Measurements from ENCODE around the gene IFNB1. TPM values are rescaled to one million over a fixed set of nuclear protein-coding genes. Genes with fewer than 3 reads are reported as not detected.

IFNB1 gene
- total RNA-seq = not detected

DNA sequence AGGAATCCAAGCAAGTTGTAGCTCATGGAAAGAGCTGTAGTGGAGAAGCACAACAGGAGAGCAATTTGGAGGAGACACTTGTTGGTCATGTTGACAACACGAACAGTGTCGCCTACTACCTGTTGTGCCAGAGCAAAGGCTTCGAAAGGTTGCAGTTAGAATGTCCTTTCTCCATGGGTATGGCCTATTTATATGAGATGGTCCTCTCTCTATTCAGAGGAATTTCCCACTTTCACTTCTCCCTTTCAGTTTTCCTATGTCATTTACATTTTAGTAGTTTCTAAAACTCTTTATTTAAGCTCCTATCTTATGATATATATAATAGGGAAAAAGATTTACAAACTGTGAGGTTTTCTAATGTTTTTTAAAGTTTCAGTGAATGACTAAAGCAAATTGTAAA is at the start of gene IFNB1:
TSS of gene IFNB1 (minus strand) at position 162 of the 400 bp plus-strand sequence. CDS start at position 89, 73 bp downstream.
- no peak for DNase-seq (ENCODE audit: low spot score)

DNA sequence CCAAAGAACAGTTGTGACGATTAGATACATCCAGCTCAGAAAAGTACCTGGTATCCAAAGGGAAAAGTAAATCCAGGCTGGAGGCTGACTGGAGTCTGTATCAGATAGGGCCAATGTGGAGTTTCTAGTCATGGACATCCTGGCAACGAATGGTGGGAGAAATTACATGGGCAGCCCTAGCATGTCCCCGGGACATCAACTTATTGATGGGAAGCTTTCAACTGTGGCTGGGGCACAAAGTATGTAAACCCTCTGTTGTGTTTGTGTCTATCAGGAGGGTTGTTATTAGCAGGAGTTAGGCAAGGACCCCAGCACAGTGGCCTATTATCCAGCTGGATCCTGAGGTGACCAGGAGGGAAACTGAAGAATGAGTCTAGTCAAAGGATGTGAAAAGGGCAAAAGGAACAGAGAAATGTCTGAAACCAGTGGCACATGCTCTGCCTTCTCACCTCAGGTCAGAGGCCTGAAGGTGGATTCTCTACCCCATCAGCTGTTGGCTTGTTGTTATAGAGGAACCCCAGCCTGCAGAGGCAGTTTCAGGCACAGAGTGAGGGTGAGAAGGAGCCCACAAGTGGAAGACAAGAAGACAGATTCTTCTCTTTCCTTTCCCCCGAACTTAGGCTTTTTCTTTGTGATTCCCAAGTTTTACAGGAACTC is 44.0 kb upstream of the IFNB1 start:
- DNase-seq (ENCODE audit: low spot score) = no peak

DNA sequence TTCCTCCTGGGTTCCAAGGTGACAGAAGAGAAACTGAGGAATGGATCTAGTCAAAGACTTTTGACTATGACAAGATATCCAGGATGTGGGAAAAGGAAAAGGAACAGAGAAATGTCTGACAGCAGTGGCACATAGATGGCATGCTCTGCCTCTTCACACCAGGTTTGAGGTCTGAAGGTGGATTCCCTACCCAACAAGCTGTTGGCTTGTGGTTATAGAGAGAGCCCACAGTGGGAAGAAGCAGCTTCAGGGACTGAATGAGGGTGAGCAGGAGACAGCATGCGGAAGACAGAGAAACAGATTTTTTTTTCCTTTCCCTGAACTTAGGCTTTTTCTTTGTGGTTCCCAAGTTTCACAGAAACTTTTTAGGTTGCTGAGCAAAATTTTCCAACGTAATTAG is 43.3 kb upstream of the IFNB1 start:
- no peak for DNase-seq (ENCODE audit: low spot score)

DNA sequence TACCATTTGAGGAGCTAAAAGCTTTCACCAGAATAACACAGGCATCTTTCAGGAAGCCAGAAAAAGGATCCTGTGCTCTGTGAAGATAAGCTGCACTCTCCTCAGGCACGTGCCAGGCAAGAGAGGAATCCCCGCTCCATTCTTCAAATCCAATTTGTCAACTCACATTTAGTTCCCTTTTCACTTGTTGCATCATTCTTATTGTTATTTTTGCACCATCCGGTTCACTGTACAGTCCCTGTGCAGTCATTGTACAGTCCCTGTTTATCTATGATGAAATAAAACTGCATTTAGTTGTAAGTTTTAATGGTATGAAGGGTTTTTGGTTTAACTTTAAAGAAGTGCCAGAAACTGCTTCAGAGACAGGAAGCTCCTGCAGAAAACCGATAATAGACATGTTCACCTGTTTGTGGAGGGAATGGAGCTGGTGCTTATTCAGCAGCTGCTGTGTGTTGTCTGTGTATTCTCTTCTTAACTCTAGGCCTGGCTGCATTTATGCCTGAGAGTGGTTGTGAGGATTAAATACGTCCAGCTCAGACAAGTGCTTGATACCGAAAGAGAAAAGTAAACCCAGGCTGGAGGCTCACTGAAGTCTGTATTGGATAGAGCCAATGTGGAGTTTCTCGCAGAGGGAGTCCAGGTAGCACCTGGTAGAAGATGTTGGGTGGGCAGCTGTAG is 41.5 kb upstream of the IFNB1 start:
- DNase-seq (ENCODE audit: low spot score) = no peak

DNA sequence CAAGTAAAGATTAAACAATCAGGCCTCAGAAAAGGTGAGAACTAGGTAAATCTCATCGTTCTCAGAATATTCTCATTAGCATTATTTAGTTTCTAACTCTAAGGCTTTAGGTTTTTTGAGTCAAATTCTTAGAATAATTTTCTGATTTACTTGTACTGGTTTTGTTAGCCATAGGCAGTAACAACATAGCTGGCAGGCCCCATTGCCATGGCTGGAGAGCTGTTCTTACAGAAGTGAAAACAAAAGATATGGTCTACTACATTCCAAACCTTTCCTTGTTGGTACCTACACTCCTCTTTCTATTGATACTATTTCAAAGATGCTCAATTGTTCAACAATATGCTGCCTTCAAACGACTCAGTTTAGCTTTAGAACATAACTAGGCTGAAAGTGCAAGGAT is 36.6 kb upstream of the IFNB1 start:
- no peak for DNase-seq (ENCODE audit: low spot score)

DNA sequence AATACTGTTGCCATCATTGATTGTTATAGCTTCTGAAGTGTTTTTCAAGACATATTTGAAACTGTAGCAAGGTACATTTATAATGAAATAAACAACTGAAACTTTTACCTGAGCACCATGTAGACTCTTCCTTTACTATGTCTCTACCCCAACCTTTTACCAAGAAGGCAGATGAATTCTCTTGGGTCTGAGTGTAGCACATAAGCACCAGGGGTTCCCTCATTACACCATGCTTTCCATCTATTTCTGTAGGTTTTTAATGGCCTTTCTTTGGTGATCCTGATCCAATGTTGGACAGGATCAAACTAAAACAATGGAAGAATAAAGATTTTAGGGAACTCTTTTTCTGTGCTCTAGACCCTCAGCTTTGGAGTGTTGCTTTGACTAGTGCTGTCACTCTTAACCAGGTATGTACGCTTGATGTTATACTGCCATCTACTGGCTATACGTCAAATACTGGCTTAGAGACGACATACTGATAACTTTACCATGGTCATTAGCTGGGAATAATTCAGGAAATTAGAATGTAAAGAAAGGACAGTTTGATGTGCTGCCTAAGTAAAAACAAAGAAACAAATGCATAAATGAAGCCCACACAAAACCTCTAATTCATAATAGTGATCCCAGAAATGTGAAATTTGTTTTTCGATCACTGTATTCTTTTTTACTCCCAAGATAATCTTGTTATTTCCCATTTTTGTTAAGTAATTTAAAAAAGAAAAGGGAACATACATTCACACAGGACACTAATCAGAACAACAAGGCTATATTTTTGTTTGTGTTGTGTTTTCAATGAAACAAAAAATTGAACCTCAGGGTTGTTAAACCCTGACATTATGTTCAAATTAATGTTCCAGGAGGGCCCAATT is 33.2 kb upstream of the IFNB1 start:
- no peak for DNase-seq (ENCODE audit: low spot score)

DNA sequence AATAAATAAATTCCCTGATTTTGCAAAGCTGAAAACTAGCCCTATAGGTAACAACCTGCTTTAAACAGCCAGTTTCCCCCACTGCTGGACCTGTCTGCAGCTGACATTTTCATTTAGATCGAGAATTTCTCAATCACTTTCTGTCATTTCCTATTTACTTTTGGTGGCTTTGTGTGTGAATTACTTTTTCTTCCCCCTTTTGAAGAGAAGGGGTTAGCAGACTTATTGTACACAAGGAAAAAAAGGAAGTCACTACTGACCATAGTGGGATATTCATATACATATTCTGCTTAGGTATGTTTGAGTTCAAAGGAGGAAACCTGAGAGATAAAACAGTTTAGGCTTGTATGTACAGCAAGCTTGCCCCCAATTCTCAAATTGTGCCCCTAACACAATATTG is 27.0 kb upstream of the IFNB1 start:
- no peak for DNase-seq (ENCODE audit: low spot score)

DNA sequence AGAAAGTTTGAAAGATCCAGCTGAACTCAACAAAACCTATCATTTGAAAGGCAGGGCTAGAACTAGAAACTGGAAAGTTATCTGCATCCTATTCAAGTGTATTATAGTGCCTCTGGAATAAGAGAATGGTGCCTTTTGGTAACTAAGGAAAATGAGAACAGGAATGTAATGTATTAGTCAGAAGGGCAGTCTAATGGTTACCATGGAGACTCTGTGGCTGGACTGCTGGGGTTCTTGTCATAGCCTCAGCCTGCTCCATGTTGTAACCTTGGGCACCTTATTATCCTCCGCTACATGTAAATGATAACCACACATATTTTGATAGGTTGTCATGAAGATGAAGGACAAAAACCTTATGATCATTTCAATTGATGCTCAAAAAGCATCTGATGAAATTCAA is 24.6 kb upstream of the IFNB1 start:
- no peak for DNase-seq (ENCODE audit: low spot score)

DNA sequence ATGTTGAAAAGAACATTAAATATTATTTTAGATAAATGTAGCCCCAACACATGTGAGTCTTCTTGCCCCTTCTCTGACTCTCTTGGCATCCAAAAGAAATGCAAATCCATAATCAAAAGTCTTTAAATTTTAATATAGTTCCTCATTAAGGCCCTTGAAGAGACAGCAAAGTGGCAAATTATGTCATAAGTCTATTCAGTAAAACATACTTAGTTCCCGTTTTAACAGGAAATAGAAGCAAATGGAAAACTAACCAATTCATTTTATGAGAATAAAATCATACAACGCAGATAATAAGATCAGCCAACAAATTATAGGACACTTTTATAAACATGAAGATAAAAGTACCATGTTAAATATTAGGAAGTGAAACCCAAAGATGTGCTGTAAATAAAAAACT is 20.1 kb upstream of the IFNB1 start:
- DNase-seq (ENCODE audit: low spot score) = no peak

DNA sequence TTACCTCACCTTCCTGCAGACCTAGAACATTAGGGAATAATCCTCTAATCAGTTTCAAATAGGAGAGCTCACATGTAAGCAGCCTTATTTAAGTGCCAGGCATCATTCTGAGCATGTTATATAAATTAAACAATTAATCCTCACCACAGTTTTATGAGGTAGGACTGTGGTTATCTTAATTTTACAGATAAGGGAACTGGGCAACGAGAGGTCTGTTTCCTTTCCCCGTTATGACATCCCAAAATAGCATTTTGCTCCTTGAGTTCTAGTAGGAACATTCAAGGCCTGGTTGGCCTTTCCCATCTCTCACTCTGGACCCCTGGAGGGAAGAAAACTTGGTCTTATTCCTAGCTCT is 19.1 kb upstream of the IFNB1 start:
- DNase-seq (ENCODE audit: low spot score) = no peak

DNA sequence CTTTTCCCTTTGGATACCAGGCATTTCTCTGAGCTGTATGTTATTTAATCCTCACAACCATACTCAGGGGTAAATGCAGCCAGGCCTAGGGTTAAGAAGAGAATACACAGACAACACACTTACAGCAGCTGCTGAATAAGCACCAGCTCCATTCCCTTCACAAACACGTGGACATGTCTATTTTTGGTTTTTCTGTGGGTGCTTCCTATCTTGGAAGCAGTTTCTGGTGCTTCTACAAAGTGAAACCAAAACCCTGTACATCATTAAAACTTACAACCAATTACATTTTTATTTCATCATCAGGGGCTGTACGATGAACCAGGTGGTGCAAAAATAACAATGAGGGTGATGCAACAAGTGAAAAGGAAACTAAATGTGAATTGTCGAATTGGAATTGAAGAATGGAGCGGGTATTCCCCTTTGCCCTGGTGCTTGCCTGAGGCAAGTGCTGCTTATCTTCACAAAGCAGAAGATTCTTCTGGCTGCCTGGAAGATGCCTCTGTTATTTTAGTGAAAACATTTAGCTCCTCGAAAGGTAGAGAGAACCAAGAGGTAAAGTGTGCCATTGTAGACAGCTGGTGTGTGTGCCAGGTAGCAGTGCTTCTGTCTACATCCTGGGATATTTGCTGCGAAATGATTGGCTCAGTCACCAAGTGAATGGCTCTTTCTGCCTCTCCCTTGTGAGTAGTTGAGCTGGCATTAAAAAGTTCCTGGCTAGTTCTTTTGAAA is 18.6 kb upstream of the IFNB1 start:
- DNase-seq (ENCODE audit: low spot score) = no peak

DNA sequence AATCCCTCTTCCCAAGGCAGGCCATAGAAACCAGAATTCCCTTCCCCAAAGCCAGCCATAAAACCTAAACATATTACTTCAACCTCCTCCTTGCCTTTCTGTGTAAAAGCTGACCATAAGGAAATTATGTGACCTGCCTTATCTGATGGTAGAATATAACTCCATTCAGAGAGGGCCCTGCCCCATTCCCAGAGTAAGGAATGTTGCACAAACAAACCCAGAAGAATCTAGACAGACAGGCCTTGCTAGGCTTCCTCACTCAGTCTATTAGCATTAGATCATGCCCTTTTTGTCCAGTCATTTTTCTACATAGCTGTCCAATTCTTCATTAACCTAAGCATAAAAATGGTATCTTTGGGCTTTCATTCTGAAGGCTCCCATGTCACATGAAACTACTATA is 17.8 kb upstream of the IFNB1 start:
- DNase-seq (ENCODE audit: low spot score) = no peak

DNA sequence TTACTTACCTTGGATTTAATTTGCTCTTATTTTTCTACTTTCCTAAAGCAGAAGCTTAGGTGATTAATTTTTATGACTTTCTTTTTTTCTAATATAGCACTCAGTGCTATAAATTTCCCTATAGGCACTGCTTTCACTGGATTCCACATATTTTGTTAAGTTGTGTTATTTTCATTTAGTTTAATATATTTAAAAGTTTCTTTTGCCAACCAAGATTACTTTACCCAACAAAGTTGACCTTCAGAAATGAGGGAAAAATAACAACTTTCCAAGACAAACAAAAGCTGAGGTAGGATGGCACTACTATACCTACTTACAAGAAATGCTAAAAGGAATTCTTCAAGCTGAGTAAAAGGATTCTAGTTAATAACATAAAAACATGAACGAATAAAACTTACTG is 8.8 kb upstream of the IFNB1 start:
- DNase-seq (ENCODE audit: low spot score) = no peak

DNA sequence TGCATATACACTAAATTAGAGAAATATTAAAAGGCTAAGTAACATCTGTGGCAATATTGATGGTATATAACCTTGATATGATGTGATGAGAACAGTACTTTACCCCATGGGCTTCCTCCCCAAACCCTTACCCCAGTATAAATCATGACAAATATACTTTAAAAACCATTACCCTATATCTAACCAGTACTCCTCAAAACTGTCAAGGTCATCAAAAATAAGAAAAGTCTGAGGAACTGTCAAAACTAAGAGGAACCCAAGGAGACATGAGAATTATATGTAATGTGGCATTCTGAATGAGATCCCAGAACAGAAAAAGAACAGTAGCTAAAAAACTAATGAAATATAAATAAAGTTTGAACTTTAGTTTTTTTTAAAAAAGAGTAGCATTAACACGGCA is 7.3 kb upstream of the IFNB1 start:
- DNase-seq (ENCODE audit: low spot score) = no peak

DNA sequence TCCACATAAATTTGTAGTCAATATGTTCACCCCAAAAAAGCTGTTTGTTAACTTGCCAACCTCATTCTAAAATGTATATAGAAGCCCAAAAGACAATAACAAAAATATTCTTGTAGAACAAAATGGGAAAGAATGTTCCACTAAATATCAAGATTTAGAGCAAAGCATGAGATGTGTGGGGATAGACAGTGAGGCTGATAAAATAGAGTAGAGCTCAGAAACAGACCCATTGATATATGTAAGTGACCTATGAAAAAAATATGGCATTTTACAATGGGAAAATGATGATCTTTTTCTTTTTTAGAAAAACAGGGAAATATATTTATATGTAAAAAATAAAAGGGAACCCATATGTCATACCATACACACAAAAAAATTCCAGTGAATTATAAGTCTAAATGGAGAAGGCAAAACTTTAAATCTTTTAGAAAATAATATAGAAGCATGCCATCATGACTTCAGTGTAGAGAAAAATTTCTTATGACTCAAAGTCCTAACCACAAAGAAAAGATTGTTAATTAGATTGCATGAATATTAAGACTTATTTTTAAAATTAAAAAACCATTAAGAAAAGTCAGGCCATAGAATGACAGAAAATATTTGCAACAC is 6.6 kb upstream of the IFNB1 start:
- DNase-seq (ENCODE audit: low spot score) = no peak

DNA sequence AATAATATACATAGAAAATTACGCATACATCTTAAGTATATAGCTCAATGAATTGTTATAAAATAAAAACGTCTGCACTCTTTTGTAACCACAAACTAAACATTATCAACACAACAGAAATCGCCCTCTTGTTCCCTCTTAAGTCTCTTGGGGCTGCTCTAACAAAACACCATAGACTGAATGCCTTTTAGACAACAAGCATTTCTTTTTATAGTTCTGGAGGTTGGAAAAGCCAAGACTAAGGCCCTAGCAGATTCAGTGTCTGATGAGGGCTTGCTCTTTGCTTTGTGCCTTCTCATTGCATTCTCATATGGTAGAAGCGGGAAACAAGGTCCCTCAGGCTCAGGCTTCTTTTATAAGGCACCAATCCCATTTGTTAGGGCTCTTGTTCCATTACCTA is 4.9 kb upstream of the IFNB1 start:
- DNase-seq (ENCODE audit: low spot score) = no peak

DNA sequence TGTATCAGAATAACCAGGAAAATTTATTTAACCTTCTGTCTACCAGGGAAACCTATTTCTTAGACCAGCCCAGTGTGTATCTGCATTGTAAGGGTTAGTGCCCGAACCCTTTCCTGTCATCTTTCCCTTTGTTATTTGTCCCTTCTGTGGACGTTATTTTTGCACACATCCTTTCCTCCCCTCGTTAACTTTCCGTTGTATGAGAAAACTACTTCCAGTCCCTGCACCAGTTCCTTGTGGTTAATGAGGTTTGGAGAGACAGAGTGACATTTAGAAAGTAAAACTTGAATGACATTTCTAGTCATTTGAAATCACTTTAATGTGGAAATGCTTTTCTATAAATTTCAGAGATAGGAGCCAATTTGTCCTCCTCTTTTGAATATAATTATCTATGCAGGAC is 4.3 kb upstream of the IFNB1 start:
- DNase-seq (ENCODE audit: low spot score) = no peak

DNA sequence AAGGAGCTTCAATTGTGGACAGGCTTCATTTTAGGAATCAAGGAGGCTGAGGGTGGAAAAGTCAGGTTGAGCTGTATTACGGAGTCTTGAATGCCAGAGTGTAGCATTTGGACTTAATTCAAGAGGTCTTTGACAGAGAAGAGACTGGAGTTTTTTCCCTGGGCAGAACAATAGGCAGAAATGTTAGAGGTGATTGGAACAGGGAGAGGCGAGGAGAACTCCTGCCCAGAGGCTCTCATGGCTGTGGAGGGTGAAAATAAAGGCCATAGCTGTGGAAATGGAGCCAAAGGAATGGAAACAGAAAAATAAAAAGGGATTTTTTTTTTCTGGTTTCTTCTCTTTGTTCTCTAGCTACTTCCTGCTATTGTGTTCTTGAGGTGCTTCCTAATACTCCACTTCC is 3.7 kb upstream of the IFNB1 start:
- DNase-seq (ENCODE audit: low spot score) = no peak

DNA sequence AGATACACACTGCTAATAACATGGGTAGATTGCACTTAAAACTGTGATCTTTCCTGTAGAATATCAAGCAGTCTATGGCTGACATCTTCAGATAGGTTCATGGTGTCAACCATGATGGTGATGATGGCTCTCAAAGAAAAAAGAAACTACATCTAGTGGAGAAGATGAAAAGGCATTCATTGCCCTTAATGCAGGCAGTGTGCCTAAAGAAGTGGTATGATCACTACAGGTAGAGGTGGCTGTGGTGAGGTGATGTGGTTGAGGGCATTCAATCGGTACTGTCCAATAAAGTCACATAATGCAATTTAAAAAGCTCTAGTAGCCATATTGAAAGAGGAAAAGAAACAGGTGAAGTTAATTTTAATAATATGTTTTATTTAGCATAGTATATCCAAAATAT is 3.1 kb upstream of the IFNB1 start:
- DNase-seq (ENCODE audit: low spot score) = no peak

DNA sequence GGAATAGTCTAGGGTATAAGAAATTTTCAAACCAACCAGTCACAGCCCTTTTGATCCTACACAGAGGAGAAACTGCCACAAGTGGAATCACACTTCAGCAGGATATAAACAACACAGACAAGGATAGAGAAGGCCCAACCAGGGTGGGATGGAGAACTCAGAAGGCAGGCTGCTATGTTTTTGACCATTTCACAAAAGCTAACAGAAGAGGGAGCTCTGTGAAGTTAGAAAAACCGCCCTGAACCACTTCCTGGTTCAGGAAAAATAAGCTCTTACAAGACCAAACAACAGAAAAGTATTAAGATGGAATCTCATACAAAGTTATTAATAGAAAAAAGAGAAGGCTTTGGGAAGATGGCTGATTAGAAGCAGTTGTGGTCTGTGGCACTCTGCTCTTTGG is 960 bp upstream of the IFNB1 start:
- no peak for DNase-seq (ENCODE audit: low spot score)

DNA sequence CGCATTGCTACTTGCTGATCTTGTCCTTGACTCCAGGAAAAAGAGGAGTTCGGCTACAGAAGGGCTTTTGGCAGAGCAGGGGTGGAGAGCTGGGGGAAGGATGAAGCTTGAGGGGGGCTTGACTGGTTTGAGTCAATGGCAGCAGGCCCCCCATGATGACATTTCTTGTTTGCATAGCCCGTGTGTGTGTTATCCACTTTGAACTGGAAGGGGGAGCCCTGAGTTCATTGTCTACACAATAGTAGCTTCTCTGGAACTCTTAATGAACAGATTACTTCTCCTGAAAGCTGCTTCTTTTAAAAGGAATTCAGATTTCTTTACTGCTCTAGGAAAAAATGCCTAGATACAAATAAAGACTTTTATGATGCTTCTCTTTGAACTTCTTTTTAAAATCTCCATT is 2.3 kb downstream of the IFNB1 start:
- no peak for DNase-seq (ENCODE audit: low spot score)

DNA sequence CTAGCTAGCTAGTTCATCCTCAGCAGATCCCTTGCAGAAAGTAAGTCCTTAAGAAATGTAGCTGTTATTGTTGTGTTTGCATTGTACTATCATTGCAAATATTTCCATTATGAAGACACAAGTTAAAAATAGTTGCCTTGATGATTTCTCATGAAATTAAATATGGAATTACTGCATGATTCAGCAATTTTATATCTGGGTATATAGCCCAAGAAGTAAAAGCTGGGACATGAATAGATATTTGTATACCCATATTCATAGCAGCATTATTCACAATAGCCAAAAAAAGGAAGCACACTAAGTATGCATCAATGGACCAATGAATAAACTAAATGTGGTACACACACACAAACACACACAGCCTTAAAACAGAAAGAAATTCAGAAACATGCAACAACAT is 6.8 kb downstream of the IFNB1 start:
- DNase-seq (ENCODE audit: low spot score) = no peak
